Activated T-helper 2 cell treated with anti-CD3 and anti-CD28 coated beads, Interferon-gamma antibody, Interleukin-2, Interleukin-4, amounts not matched to agents 10 μg/mL and 5 μg/mL and 100 μg/mL, durations not matched to agents 14 hours and 24 hours and 36 hours (primary cell): Measurements from ENCODE around the gene TEAD1. TPM values are rescaled to one million over a fixed set of nuclear protein-coding genes. Genes with fewer than 3 reads are reported as not detected.

Experiments used
- DNase-seq: peaks from one replicate; pipeline ENCODE4 v3.0.0; 2021; ENCODE audit warnings: low spot score
- H3K27ac Mint-ChIP-seq: one replicate; pipeline ENCODE4 v1.8.0; 2021; ENCODE audit warnings: mixed read lengths
- H3K27me3 Mint-ChIP-seq: one replicate; pipeline ENCODE4 v1.8.0; 2021; ENCODE audit warnings: low read depth, mixed read lengths
- H3K36me3 Mint-ChIP-seq: one replicate; pipeline ENCODE4 v1.8.0; 2021; ENCODE audit warnings: low read depth, mixed read lengths
- H3K4me1 Mint-ChIP-seq: one replicate; pipeline ENCODE4 v1.8.0; 2021; ENCODE audit warnings: low read depth, mixed read lengths
- H3K4me3 Mint-ChIP-seq: one replicate; pipeline ENCODE4 v1.8.0; 2021; ENCODE audit warnings: low read depth, mild to moderate bottlenecking, moderate library complexity, mixed read lengths
- H3K9me3 Mint-ChIP-seq: one replicate; pipeline ENCODE4 v1.8.0; 2021; ENCODE audit warnings: mixed read lengths
- intact Hi-C: fragments of 100-400 bp; cut with micrococcal nuclease; formaldehyde crosslinking; loops from one replicate; pipeline ENCODE4 v1.15.1; 2023
- total RNA-seq: library from RNA; stranded (reverse); gene quantifications from 2 replicates; pipeline ENCODE4 v1.2.3, GENCODE V29; 2022

The TEAD1 gene
- total RNA-seq, 1 donor from 2014 or later = 1.3 TPM

DNA sequence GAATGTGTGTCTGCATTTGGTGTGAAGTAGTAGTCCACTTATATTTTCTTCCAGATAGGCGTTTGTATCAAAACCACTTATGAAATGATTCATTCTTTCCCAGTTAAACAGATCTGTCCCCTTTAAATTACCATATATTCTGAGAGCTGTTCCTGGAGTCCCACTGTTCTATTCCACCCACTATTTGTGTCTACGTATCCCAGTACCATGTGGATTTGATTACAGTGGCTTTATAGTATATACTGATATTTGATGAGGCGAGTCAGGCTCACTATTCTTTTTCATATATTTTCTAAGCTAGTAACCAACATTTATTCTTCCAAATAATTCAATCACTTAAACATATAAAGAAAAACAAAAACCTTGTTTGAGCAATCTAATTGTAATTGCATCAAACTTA is 253.0 kb downstream of the TEAD1 start:
- H3K4me3 Mint-ChIP-seq = no peak overlapping the region
- DNase-seq = no peak
- H3K4me1 Mint-ChIP-seq = no peaks in the 10 kb centered on the region
- intact Hi-C loops = no loop called here
- H3K9me3 Mint-ChIP-seq = no peaks in the 10 kb centered on the region
- H3K27ac Mint-ChIP-seq = no peak overlapping the region
- H3K27me3 Mint-ChIP-seq = peaks cover 9% of the 10 kb centered on the region
- no peaks in the 10 kb centered on the region for H3K36me3 Mint-ChIP-seq

DNA sequence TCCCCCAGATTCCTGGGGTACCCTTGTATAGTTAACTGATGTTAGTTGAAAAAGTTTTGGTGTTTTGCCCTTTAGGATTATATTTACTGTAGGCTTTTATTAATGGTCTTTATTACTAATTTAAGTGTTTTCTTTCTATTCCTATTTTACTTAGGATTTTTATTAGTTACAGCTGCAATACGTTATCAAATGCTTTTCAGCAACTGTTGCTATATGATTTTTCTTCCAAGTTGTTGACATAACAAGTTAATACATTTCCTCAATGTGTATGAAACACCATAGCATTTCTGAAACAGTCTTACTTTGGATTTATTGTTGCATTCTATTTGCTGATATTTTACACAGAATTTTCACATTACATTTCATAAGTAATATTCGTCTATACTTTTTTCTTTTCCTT is 253.7 kb downstream of the TEAD1 start:
- Mint-ChIP-seq H3K27me3 (peaks cover 9% of the 10 kb centered on the region), H3K9me3 (no peaks in the 10 kb centered on the region), H3K27ac (no peak overlapping the region), H3K4me1 (no peaks in the 10 kb centered on the region), H3K4me3 (no peak overlapping the region), H3K36me3 (no peaks in the 10 kb centered on the region)
- DNase-seq = no peak
- intact Hi-C loops = no loop called here

DNA sequence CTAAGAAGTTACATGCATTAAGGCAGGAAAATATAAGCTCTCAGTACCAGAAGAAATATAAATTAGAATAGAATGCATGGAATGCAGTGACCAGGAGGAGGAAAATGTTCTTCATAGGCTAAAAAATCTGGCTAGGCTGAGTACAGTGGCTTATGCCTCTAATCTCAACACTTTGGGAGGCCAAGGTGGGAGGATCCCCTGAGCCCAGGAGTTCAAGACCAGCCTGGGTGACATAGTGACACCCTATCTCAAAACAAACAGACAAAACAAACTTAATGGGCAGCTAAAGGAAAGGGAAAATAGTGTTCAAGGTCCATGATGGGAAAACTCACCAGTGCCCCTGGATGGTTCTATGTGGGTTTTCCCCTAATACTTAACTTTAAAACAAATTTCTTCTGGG is 256.6 kb downstream of the TEAD1 start:
- no peak overlapping the region for H3K4me3 Mint-ChIP-seq
- no peaks in the 10 kb centered on the region for H3K9me3 Mint-ChIP-seq
- DNase-seq = no peak
- H3K36me3 Mint-ChIP-seq = no peaks in the 10 kb centered on the region
- no peaks in the 10 kb centered on the region for H3K4me1 Mint-ChIP-seq
- peaks cover 9% of the 10 kb centered on the region for H3K27me3 Mint-ChIP-seq
- no peak overlapping the region for H3K27ac Mint-ChIP-seq
- intact Hi-C loops = no loop called here

DNA sequence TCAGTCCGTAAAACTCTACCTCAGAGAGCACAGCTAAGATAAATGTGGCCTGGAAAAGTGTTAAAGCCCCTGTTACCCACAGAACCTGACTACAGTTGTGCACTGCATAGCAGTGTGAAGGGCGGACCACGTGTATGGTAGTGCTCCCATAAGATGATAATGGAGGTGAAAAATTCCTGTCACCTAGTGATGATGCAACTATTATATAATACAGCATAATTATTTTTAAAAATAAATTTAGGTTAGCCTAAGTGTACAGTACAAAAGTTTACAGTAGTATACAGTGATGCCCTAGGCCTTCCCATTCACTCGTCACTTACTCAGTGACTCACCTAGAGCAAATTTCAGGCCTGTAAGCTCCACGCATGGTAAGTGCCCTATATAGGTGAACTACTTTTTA is 258.3 kb downstream of the TEAD1 start:
- Mint-ChIP-seq H3K36me3 (no peaks in the 10 kb centered on the region), H3K27ac (no peak overlapping the region), H3K27me3 (peaks cover 4% of the 10 kb centered on the region), H3K4me3 (no peak overlapping the region), H3K9me3 (no peaks in the 10 kb centered on the region), H3K4me1 (no peaks in the 10 kb centered on the region)
- no peak for DNase-seq
- intact Hi-C loops = no loop called here

DNA sequence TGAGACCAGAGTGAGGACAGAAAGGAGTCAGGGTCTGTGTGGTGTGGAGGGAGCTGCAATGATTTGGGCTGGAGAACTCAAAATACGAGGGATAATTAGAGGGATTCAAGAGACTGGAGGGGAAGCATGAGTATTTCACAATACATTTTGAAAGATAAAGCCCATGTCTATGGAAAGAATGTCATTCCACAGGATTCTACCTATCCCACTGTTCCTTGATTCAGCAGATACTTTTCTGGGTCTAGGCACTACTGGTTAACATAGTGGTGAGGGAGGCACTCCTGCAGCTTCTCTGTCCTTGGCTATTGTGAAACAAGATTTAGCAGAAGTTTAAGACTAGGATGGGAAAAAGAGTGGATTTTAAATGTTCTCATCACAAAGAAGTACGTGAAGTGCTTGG is 262.0 kb downstream of the TEAD1 start:
- intact Hi-C loops = no loop called here
- Mint-ChIP-seq H3K27me3 (peaks cover 7% of the 10 kb centered on the region), H3K27ac (no peak overlapping the region), H3K36me3 (no peaks in the 10 kb centered on the region), H3K9me3 (no peaks in the 10 kb centered on the region), H3K4me1 (no peaks in the 10 kb centered on the region), H3K4me3 (no peak overlapping the region)
- DNase-seq = no peak

DNA sequence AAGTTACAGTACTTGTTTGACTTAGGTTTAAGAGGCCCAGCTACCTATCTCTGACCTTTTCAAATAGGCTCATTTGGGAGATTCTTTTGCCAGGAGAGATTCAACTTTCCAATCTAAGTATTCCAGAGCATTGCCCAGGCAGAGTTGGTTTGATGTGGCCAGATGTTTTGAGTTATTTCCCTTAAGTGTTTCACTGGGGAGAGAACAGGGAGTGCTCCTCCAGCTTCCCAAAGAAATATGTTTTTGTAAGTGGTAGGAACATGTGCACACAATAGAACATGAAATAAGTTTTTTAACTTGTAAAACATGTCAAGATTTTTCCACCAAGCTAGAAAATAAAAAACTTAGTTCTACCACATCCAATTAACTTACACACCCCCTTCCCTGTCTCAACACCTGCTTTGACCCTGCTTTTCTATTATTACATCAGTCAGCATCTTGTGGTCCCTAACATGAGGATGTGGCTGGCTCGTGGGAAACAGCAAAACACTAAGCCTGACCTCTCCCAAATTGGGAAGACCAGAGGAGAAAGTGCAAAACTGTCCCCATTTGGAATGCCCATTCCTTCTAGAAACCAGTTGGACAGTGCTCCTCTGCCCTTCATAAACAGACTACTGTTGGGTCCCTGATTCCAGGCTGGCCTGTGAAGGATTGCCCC is 264.5 kb downstream of the TEAD1 start:
- H3K9me3 Mint-ChIP-seq = no peaks in the 10 kb centered on the region
- no peak for DNase-seq
- intact Hi-C loops = no loop called here
- peaks cover 11% of the 10 kb centered on the region for H3K27me3 Mint-ChIP-seq
- no peak overlapping the region for H3K27ac Mint-ChIP-seq
- H3K4me1 Mint-ChIP-seq = no peaks in the 10 kb centered on the region
- no peak overlapping the region for H3K4me3 Mint-ChIP-seq
- no peaks in the 10 kb centered on the region for H3K36me3 Mint-ChIP-seq

DNA sequence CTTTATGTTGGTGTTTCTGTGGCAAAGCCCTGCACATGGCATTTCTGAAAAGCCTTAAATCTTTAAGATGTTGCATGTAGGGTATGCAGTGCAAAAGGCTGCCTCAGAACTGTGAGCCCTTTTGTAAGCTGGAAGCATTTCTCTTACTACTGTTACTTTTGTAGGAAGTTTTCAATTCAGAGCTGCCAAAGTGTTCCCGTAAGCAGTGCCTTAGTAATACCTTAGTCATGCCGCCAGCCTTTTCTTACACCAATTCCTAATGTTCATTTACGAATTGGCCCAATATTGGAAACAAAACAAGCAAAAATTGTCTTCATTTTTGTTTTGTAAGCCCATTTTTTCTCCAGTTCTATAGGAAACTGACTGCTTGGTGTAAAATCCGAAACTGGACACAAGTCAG is 267.4 kb downstream of the TEAD1 start:
- DNase-seq = no peak
- H3K4me3 Mint-ChIP-seq = no peak overlapping the region
- intact Hi-C loops = no loop called here

DNA sequence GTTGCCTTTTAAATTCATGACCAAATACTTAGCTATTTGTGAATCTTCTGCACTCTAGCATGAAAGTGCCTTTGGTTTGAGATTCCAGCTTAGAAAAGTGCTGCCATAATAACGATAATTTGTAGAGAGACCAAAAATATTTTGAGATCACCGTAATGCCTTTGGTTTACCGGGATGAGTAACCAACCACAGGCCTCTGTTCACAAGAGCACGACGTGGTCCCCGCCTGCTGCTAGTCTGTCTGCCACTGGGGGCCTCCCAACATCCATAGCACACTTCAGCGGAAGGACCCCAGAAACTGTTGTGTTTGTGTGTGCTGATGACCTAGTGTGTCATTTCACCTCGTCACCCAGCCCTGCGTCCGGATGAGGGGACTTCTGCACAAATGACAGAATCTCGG is 267.9 kb downstream of the TEAD1 start:
- no peak for DNase-seq
- Mint-ChIP-seq H3K9me3 (no peaks in the 10 kb centered on the region), H3K27me3 (peaks cover 11% of the 10 kb centered on the region), H3K4me1 (no peaks in the 10 kb centered on the region), H3K27ac (no peak overlapping the region), H3K4me3 (no peak overlapping the region), H3K36me3 (no peaks in the 10 kb centered on the region)
- intact Hi-C loops = no loop called here

More for the DNA sequence above, 267.4 kb downstream of the TEAD1 start:
- Mint-ChIP-seq H3K27ac (no peak overlapping the region), H3K27me3 (peaks cover 11% of the 10 kb centered on the region), H3K36me3 (no peaks in the 10 kb centered on the region), H3K4me1 (no peaks in the 10 kb centered on the region), H3K9me3 (no peaks in the 10 kb centered on the region)

DNA sequence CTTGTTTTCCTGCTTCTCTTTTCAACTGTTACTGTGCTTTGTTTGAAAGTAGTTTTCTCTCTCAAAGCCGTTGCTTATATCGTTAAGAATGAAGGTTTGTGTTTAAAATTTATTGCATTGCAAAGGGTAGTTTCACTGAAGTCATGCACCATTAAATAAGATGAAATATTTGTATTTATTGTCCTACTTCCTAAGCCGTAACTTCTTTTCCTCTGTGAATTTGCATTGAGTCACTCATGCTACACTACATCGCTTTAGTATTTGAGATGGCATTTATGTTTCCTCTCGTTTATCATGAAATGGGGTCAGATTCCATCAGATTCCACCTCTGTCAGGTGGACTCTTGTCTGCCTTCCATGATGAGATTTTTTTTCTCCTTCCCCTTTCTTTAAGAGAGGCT is 269.1 kb downstream of the TEAD1 start:
- DNase-seq = no peak
- Mint-ChIP-seq H3K4me1 (no peaks in the 10 kb centered on the region), H3K27me3 (peaks cover 8% of the 10 kb centered on the region), H3K27ac (no peak overlapping the region), H3K9me3 (no peaks in the 10 kb centered on the region), H3K4me3 (no peak overlapping the region), H3K36me3 (no peaks in the 10 kb centered on the region)
- intact Hi-C loops = no loop called here

DNA sequence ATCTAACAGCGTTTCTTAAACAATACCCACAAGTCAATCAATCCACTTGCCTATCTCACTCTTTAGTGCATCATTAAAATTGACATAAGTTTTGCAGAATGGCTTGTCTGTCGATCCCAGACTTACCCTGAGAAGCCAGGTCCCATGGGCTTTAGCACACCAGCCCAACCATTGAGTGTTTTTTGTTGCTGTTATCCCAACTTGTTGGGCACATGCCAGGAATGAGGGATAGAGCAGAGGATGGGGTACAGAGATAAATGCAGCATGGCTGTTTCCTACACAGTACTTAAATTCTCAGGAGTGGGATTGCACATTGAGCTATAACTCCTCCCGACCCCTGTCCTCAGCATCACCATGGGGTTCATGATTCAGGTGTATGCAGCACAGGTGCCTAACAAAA is 270.7 kb downstream of the TEAD1 start:
- Mint-ChIP-seq H3K4me3 (no peak overlapping the region), H3K27ac (no peak overlapping the region), H3K36me3 (no peaks in the 10 kb centered on the region), H3K27me3 (peaks cover 8% of the 10 kb centered on the region), H3K4me1 (no peaks in the 10 kb centered on the region), H3K9me3 (no peaks in the 10 kb centered on the region)
- no peak for DNase-seq
- intact Hi-C loops = no loop called here

DNA sequence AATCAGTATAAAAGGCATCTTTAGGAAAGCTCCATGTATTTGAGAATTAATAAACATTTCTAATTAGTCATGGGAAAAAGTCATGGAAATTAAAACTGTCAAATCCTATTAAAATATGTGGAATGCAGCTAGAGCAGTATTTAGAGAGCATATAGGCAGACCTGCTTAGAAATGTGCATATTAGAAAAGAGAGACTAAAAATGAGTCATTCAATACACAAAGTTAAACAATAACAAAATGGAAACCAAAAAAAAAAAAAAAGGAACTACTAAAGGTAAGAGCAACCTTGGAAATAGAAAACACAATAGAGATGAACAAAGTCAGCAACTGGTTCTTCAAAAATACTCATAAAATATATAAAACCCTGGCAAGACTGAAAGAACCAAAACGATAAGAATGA is 275.2 kb downstream of the TEAD1 start:
- Mint-ChIP-seq H3K27ac (no peak overlapping the region), H3K4me3 (no peak overlapping the region), H3K27me3 (peaks cover 5% of the 10 kb centered on the region), H3K36me3 (no peaks in the 10 kb centered on the region), H3K4me1 (no peaks in the 10 kb centered on the region), H3K9me3 (peaks cover 10% of the 10 kb centered on the region)
- intact Hi-C loops = no loop called here
- DNase-seq = no peak

DNA sequence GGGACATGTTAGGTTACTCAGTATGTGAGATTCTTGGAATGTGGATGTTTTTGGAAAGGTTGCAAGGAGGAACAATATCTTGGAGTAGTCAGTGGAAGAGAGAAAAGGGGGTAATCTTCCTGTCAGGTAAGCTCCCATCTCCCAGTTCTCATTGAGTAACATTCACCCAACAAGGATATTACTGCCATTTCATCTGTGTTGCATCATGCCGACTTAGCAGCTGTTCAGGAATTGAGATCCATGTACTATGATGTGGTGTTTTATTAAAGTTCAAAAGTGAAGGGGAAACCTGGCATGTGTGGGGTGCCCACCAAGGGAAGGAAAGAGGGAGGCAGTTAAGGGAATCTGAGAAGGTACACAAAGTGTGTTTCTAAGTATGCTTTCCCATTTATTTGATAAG is 276.4 kb downstream of the TEAD1 start:
- peaks cover 10% of the 10 kb centered on the region for H3K9me3 Mint-ChIP-seq
- no peak overlapping the region for H3K27ac Mint-ChIP-seq
- no peak for DNase-seq
- intact Hi-C loops = no loop called here
- no peak overlapping the region for H3K4me3 Mint-ChIP-seq
- H3K36me3 Mint-ChIP-seq = no peaks in the 10 kb centered on the region
- no peaks in the 10 kb centered on the region for H3K4me1 Mint-ChIP-seq
- peaks cover 5% of the 10 kb centered on the region for H3K27me3 Mint-ChIP-seq

DNA sequence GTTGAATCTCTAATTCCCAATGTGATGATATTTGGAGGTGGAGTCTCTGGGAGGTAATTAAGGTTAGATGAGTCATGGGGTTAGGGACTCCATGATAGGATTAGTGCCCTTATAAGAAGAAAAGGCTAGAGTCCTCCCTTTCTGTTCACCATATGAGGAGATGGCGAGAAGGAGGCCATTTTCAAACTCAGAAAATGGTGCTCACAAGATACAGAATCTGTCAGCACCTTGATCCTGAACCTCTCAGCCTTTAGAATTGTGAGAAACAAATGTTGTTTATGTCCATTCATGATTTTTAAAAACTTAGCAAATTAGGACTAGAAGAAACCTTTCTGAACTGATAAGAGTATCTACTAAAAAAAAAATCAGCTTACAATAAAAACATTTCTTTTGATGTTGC is 277.2 kb downstream of the TEAD1 start:
- Mint-ChIP-seq H3K4me1 (no peaks in the 10 kb centered on the region), H3K27ac (no peak overlapping the region), H3K9me3 (peaks cover 10% of the 10 kb centered on the region), H3K4me3 (no peak overlapping the region), H3K27me3 (peaks cover 5% of the 10 kb centered on the region), H3K36me3 (no peaks in the 10 kb centered on the region)
- intact Hi-C loops = no loop called here
- no peak for DNase-seq

DNA sequence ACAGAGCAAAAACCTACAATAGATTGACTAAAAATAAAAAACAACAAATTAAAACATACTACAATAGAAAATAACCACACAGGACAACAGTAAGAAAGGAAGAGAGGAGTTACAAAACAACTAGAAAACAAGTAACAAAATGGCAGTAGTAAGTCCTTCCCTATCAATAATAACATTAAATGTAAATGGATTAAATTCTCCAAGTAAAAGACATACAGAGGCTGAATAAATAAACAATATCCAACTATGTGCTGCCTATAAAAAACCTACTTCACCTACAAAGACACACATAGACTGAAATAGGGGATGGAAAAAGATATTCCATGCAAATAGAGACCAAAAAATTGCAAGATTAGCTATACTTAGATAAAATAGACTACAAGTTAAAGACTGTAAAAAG is 277.9 kb downstream of the TEAD1 start:
- intact Hi-C loops = no loop called here
- Mint-ChIP-seq H3K4me3 (no peak overlapping the region), H3K4me1 (no peaks in the 10 kb centered on the region), H3K9me3 (peaks cover 10% of the 10 kb centered on the region), H3K27me3 (peaks cover 5% of the 10 kb centered on the region), H3K36me3 (no peaks in the 10 kb centered on the region), H3K27ac (no peak overlapping the region)
- no peak for DNase-seq
